Dendritic cell treated with granulocyte-macrophage colony-stimulating factor and Interleukin-4, amounts not matched to agents 40 ng/mL and 50 ng/mL, for 4 days (primary cell): ENCODE data around the gene CDH22.
A peak's percentile ranks its signal among the peaks of the same experiment; 100 is the strongest.

ENCODE experiments used
- H3K27ac Mint-ChIP-seq: one replicate; pipeline ENCODE4 v1.8.0; 2022; ENCODE audit warnings: mild to moderate bottlenecking, mixed read lengths
- H3K27me3 Mint-ChIP-seq: one replicate; pipeline ENCODE4 v1.8.0; 2022; ENCODE audit warnings: mild to moderate bottlenecking, mixed read lengths
- H3K36me3 Mint-ChIP-seq: one replicate; pipeline ENCODE4 v1.8.0; 2022; ENCODE audit warnings: low read depth, mixed read lengths
- H3K4me1 Mint-ChIP-seq: one replicate; pipeline ENCODE4 v1.8.0; 2022; ENCODE audit warnings: low read depth, mixed read lengths
- H3K4me3 Mint-ChIP-seq: one replicate; pipeline ENCODE4 v1.8.0; 2022; ENCODE audit warnings: mild to moderate bottlenecking, moderate library complexity, mixed read lengths
- H3K9me3 Mint-ChIP-seq: one replicate; pipeline ENCODE4 v1.8.0; 2022; ENCODE audit warnings: mixed read lengths
- intact Hi-C: fragments of 100-400 bp; cut with micrococcal nuclease; formaldehyde crosslinking; loops from one replicate; pipeline ENCODE4 v1.15.0; 2022

The CDH22 gene

GRCh38 chr20:46308258-46309157 lies at the start of gene CDH22:
CDH22 (minus strand) TSS chr20:46308498; CDS start chr20:46251294, 57,204 bp downstream.
- Mint-ChIP-seq H3K36me3 (no peaks in the 10 kb centered on the region), H3K9me3 (no peaks in the 10 kb centered on the region), H3K4me1 (peaks cover 9% of the 10 kb centered on the region), H3K27ac (no peak within 1 kb of the TSS), H3K27me3 (peaks cover 84% of the 10 kb centered on the region), H3K4me3 (peak within 1 kb of the TSS; percentile 65)
- intact Hi-C loops: no loop called here

GRCh38 chr20:46357030-46357514 lies 48.8 kb upstream of the CDH22 start:
- H3K4me1 Mint-ChIP-seq: peaks cover 76% of the 10 kb centered on the region
- H3K27me3 Mint-ChIP-seq: no peaks in the 10 kb centered on the region
- H3K4me3 Mint-ChIP-seq: peak overlapping the region; percentile 46
- peaks cover 75% of the 10 kb centered on the region for H3K36me3 Mint-ChIP-seq
- peak overlapping the region; percentile 68 for H3K27ac Mint-ChIP-seq
- no peaks in the 10 kb centered on the region for H3K9me3 Mint-ChIP-seq
- intact Hi-C loops: no loop called here

GRCh38 chr20:46356195-46357029 lies 48.1 kb upstream of the CDH22 start:
- peaks cover 74% of the 10 kb centered on the region for H3K36me3 Mint-ChIP-seq
- H3K27me3 Mint-ChIP-seq: no peaks in the 10 kb centered on the region
- peak overlapping the region; percentile 68 for H3K27ac Mint-ChIP-seq

GRCh38 chr20:46355778-46356177 lies 47.5 kb upstream of the CDH22 start:
- no peaks in the 10 kb centered on the region for H3K9me3 Mint-ChIP-seq
- H3K36me3 Mint-ChIP-seq: peaks cover 74% of the 10 kb centered on the region
- no peak overlapping the region for H3K27ac Mint-ChIP-seq
- H3K4me3 Mint-ChIP-seq: no peak overlapping the region
- intact Hi-C loops: no loop called here
- peaks cover 76% of the 10 kb centered on the region for H3K4me1 Mint-ChIP-seq
- H3K27me3 Mint-ChIP-seq: no peaks in the 10 kb centered on the region

More at GRCh38 chr20:46356195-46357029, 48.1 kb upstream of the CDH22 start:
- intact Hi-C loops: no loop called here
- no peak overlapping the region for H3K4me3 Mint-ChIP-seq
- H3K4me1 Mint-ChIP-seq: peaks cover 76% of the 10 kb centered on the region
- H3K9me3 Mint-ChIP-seq: no peaks in the 10 kb centered on the region

- no peak overlapping the region for H3K27ac Mint-ChIP-seq
- H3K4me1 Mint-ChIP-seq: peaks cover 83% of the 10 kb centered on the region
- no peak overlapping the region for H3K4me3 Mint-ChIP-seq
- no peaks in the 10 kb centered on the region for H3K27me3 Mint-ChIP-seq
- no peaks in the 10 kb centered on the region for H3K9me3 Mint-ChIP-seq
- intact Hi-C loops: no loop called here
- H3K36me3 Mint-ChIP-seq: peaks cover 79% of the 10 kb centered on the region
Measured at GRCh38 chr20:46354920-46355654, 46.8 kb upstream of the CDH22 start.

GRCh38 chr20:46354207-46354555 lies 45.9 kb upstream of the CDH22 start:
- H3K9me3 Mint-ChIP-seq: no peaks in the 10 kb centered on the region
- H3K4me1 Mint-ChIP-seq: peaks cover 83% of the 10 kb centered on the region
- peaks cover 77% of the 10 kb centered on the region for H3K36me3 Mint-ChIP-seq
- H3K27ac Mint-ChIP-seq: no peak overlapping the region
- intact Hi-C loops: no loop called here
- H3K4me3 Mint-ChIP-seq: no peak overlapping the region
- no peaks in the 10 kb centered on the region for H3K27me3 Mint-ChIP-seq

GRCh38 chr20:46353500-46354206 lies 45.4 kb upstream of the CDH22 start:
- no peaks in the 10 kb centered on the region for H3K27me3 Mint-ChIP-seq
- H3K4me3 Mint-ChIP-seq: no peak overlapping the region
- peaks cover 82% of the 10 kb centered on the region for H3K4me1 Mint-ChIP-seq
- peaks cover 71% of the 10 kb centered on the region for H3K36me3 Mint-ChIP-seq
- H3K27ac Mint-ChIP-seq: no peak overlapping the region
- H3K9me3 Mint-ChIP-seq: no peaks in the 10 kb centered on the region
- intact Hi-C loops: no loop called here

- Mint-ChIP-seq H3K36me3 (peaks cover 74% of the 10 kb centered on the region), H3K9me3 (no peaks in the 10 kb centered on the region), H3K4me3 (no peak overlapping the region), H3K27ac (no peak overlapping the region), H3K27me3 (no peaks in the 10 kb centered on the region), H3K4me1 (peaks cover 70% of the 10 kb centered on the region)
- intact Hi-C loops: no loop called here
Measured at GRCh38 chr20:46352370-46352938, 44.2 kb upstream of the CDH22 start.

GRCh38 chr20:46351357-46352058 lies 43.2 kb upstream of the CDH22 start:
- H3K27ac Mint-ChIP-seq: peak overlapping the region; percentile 84
- H3K4me1 Mint-ChIP-seq: peaks cover 60% of the 10 kb centered on the region
- H3K36me3 Mint-ChIP-seq: peaks cover 83% of the 10 kb centered on the region
- intact Hi-C loops: no loop called here
- no peak overlapping the region for H3K4me3 Mint-ChIP-seq
- H3K27me3 Mint-ChIP-seq: no peaks in the 10 kb centered on the region
- H3K9me3 Mint-ChIP-seq: no peaks in the 10 kb centered on the region

- Mint-ChIP-seq H3K27me3 (no peaks in the 10 kb centered on the region), H3K4me3 (peak overlapping the region; percentile 62), H3K27ac (peak overlapping the region; percentile 84), H3K9me3 (no peaks in the 10 kb centered on the region), H3K36me3 (peaks cover 82% of the 10 kb centered on the region), H3K4me1 (peaks cover 54% of the 10 kb centered on the region)
- intact Hi-C loops: no loop called here
Measured at GRCh38 chr20:46350986-46351267, 42.6 kb upstream of the CDH22 start.

- Mint-ChIP-seq H3K27ac (peak overlapping the region; percentile 84), H3K4me1 (peaks cover 49% of the 10 kb centered on the region), H3K9me3 (no peaks in the 10 kb centered on the region), H3K27me3 (no peaks in the 10 kb centered on the region), H3K4me3 (peak overlapping the region; percentile 62), H3K36me3 (peaks cover 79% of the 10 kb centered on the region)
- intact Hi-C loops: no loop called here
Measured at GRCh38 chr20:46350201-46350985, 42.1 kb upstream of the CDH22 start.

- intact Hi-C loops: loop anchor here (1.0 to 2.0 kb wide), 2 partner anchors 42 to 217 kb away; no protein-coding TSS in a partner anchor
- Mint-ChIP-seq H3K4me3 (no peak overlapping the region), H3K27me3 (peaks cover 4% of the 10 kb centered on the region), H3K4me1 (peaks cover 51% of the 10 kb centered on the region), H3K9me3 (no peaks in the 10 kb centered on the region), H3K36me3 (peaks cover 72% of the 10 kb centered on the region), H3K27ac (no peak overlapping the region)
Measured at GRCh38 chr20:46349742-46350056, 41.4 kb upstream of the CDH22 start.
